ENCODE measurements around the gene CYB5R3. TPM values are rescaled to one million over a fixed set of nuclear protein-coding genes. Genes with fewer than 3 reads are reported as not detected.

Gene CYB5R3
- total and polyA plus RNA-seq, 2 donors (not counting 3 experiments of a cell fraction or from before 2014, with no cell fraction given) = 217 to 263 TPM

DNA sequence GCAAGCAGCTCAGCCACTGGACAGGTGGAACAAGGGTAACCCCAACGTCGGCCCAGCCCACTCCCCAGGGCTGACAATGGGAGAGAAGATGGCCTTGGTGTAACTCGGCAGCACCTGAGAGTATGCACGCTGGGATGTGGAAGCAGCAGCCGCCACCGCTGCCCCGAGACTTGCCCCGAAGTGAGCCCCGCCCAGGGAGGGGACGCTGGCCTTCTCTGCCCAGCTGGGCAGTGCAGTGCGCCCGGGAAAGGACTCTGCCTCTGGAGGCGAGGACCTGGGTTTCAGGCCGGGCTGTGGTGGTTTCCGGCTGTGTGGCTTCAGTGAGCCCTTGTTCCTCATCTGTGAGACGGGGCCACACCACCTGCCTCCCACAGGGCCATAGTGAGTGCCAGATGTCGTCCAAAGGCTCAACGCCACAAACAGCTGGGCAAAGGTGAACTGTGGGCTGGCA is 25.9 kb downstream of the CYB5R3 start:
- no peaks in the 10 kb centered on the region for H3K79me2 ChIP-seq (ENCODE audit: control insufficient read depth, insufficient read depth, low read length)
- no peaks in the 10 kb centered on the region for H3K27me3 ChIP-seq (ENCODE audit: control insufficient read depth in 2 of 2, insufficient read depth in 2 of 2, low read length in 2 of 2)
- H3K36me3 ChIP-seq (ENCODE audit: control insufficient read depth in 2 of 2, extremely low read depth in 1 of 2, insufficient read depth in 2 of 2, low read length in 2 of 2) = peaks cover 8 to 36% of the 10 kb centered on the region in 2 experiments
- BruUV-seq (replicated peaks) = no TSS peak
- dilution Hi-C loops (cut with MboI; ENCODE audit: extremely low pct_ligation_motif_present, low sequenced_read_pairs) (no loop called here), intact Hi-C loops (cut with micrococcal nuclease) (no loop called here)
- no peaks in the 10 kb centered on the region for H4K20me1 ChIP-seq (replicated peaks; ENCODE audit: control insufficient read depth, extremely low read depth, insufficient read depth, low read length)
- H3K9ac ChIP-seq (replicated peaks; ENCODE audit: extremely low read depth, insufficient read depth, low read length) = no peak overlapping the region
- no peaks in the 10 kb centered on the region for H3K9me1 ChIP-seq (replicated peaks; ENCODE audit: control insufficient read depth, extremely low read depth, insufficient read depth, low read length)
- FAIRE-seq (no peak), DNase-seq (ENCODE audit: low read depth, low spot score) (no peak)
- TF ChIP-seq, protein P1, sequence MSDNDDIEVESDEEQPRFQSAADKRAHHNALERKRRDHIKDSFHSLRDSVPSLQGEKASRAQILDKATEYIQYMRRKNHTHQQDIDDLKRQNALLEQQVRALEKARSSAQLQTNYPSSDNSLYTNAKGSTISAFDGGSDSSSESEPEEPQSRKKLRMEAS (IDR thresholded peaks at IDR 0.05; ENCODE audit: insufficient read depth, insufficient read length) = no peak
- TF ChIP-seq JUN (IDR thresholded peaks at IDR 0.05; ENCODE audit: borderline replicate concordance, insufficient read depth, insufficient read length, low read depth) (no peak), POLR2A (IDR thresholded peaks at IDR 0.05; ENCODE audit: low read depth, low read length) (no peak), POLR2AphosphoS5 (IDR thresholded peaks at IDR 0.05; ENCODE audit: insufficient read depth, low read depth, low read length) (no peak), MYC (IDR thresholded peaks at IDR 0.05; ENCODE audit: low read depth, low read length) (no peak), GATA2 (IDR thresholded peaks at IDR 0.05; ENCODE audit: insufficient read depth, insufficient read length, low read depth, low read length) (no peak), EZH2 (IDR thresholded peaks at IDR 0.05; ENCODE audit: borderline replicate concordance, low read depth, low read length, severe bottlenecking) (no peak), FOS (IDR thresholded peaks at IDR 0.05; ENCODE audit: borderline replicate concordance, insufficient read depth, low read length) (no peak)
- TF ChIP-seq, protein P2, sequence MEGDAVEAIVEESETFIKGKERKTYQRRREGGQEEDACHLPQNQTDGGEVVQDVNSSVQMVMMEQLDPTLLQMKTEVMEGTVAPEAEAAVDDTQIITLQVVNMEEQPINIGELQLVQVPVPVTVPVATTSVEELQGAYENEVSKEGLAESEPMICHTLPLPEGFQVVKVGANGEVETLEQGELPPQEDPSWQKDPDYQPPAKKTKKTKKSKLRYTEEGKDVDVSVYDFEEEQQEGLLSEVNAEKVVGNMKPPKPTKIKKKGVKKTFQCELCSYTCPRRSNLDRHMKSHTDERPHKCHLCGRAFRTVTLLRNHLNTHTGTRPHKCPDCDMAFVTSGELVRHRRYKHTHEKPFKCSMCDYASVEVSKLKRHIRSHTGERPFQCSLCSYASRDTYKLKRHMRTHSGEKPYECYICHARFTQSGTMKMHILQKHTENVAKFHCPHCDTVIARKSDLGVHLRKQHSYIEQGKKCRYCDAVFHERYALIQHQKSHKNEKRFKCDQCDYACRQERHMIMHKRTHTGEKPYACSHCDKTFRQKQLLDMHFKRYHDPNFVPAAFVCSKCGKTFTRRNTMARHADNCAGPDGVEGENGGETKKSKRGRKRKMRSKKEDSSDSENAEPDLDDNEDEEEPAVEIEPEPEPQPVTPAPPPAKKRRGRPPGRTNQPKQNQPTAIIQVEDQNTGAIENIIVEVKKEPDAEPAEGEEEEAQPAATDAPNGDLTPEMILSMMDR (IDR thresholded peaks at IDR 0.05; ENCODE audit: extremely low read depth in 1 of 2, insufficient read depth in 1 of 2, low read depth in 1 of 2, low read length in 2 of 2) = no peak
- no peak overlapping the region for H3K4me2 ChIP-seq (ENCODE audit: insufficient read depth, low read length)
- POLR2A ChIA-PET = no interaction called here
- H3K9me3 ChIP-seq (replicated peaks; ENCODE audit: control insufficient read depth, insufficient read depth, low read length) = no peaks in the 10 kb centered on the region
- no peak overlapping the region for H3K27ac ChIP-seq (ENCODE audit: insufficient read depth, low read depth, low read length)
- H3K4me3 ChIP-seq (replicated peaks in 1 of 3; ENCODE audit: insufficient read depth in 1 of 3, low read depth in 1 of 3, low read length in 3 of 3) = no peak overlapping the region
- CTCF ChIA-PET = interaction anchor here (3.0 to 4.2 kb wide), 2 partner anchors 196 to 467 kb away, joined by 17 to 19 read pairs; no protein-coding TSS in a partner anchor
- H3K4me1 ChIP-seq (ENCODE audit: control insufficient read depth, extremely low read depth, insufficient read depth, low read length) = no peaks in the 10 kb centered on the region
- no peak overlapping the region for H2AFZ ChIP-seq (ENCODE audit: low read depth, low read length)

Measured in endothelial cell of umbilical vein (primary cell).